ENCODE results near the gene ADAM12.
"Not testable (repeated sequence)": the region's sequence is repeated elsewhere in the genome, so short reads cannot be mapped to it uniquely, and the experiment has no call there.

Gene ADAM12

GRCh38 chr10:126390324-126390723 lies 2.0 kb upstream of the ADAM12 start:
- no peak overlapping the region for H3K4me3 ChIP-seq (ENCODE audit: low read depth, low read length)
- no peak for DNase-seq (ENCODE audit: low read depth)
- TF ChIP-seq CTCF (IDR thresholded peaks at IDR 0.05; ENCODE audit: low read depth, low read length, missing control alignments): no peak
- in situ Hi-C loops (cut with HindIII; ENCODE audit: low sequenced_read_pairs): no loop called here

GRCh38 chr10:126387041-126387921 lies 996 bp downstream of the ADAM12 start:
- peak; percentile 55 for DNase-seq (ENCODE audit: low read depth)
- H3K4me3 ChIP-seq (ENCODE audit: low read depth, low read length): peak overlapping the region; percentile 72
- in situ Hi-C loops (cut with HindIII; ENCODE audit: low sequenced_read_pairs): no loop called here
- TF ChIP-seq CTCF (IDR thresholded peaks at IDR 0.05; ENCODE audit: low read depth, low read length, missing control alignments): peak; percentile 85

- DNase-seq (ENCODE audit: low read depth): no peak
- peak overlapping the region; percentile 72 for H3K4me3 ChIP-seq (ENCODE audit: low read depth, low read length)
- in situ Hi-C loops (cut with HindIII; ENCODE audit: low sequenced_read_pairs): no loop called here
- no peak for TF ChIP-seq CTCF (IDR thresholded peaks at IDR 0.05; ENCODE audit: low read depth, low read length, missing control alignments)
These were observed 3.9 kb downstream of the ADAM12 start for GRCh38 chr10:126384269-126384873.

GRCh38 chr10:126380352-126381076 lies 7.8 kb downstream of the ADAM12 start:
- no peak overlapping the region for H3K4me3 ChIP-seq (ENCODE audit: low read depth, low read length)
- no peak for TF ChIP-seq CTCF (IDR thresholded peaks at IDR 0.05; ENCODE audit: low read depth, low read length, missing control alignments)
- in situ Hi-C loops (cut with HindIII; ENCODE audit: low sequenced_read_pairs): no loop called here
- no peak for DNase-seq (ENCODE audit: low read depth)

GRCh38 chr10:126379166-126379565 lies 9.1 kb downstream of the ADAM12 start:
- DNase-seq (ENCODE audit: low read depth); in situ Hi-C loops (cut with HindIII; ENCODE audit: low sequenced_read_pairs); H3K4me3 ChIP-seq (ENCODE audit: low read depth, low read length): not testable (repeated sequence)

- TF ChIP-seq CTCF (IDR thresholded peaks at IDR 0.05; ENCODE audit: low read depth, low read length, missing control alignments): no peak
- DNase-seq (ENCODE audit: low read depth): no peak
- in situ Hi-C loops (cut with HindIII; ENCODE audit: low sequenced_read_pairs): no loop called here
- no peak overlapping the region for H3K4me3 ChIP-seq (ENCODE audit: low read depth, low read length)
These were observed 11.3 kb downstream of the ADAM12 start for GRCh38 chr10:126376956-126377355.
